Epithelial cell of proximal tubule (primary cell): ENCODE data around the gene SRGAP3. TPM values are rescaled to one million over a fixed set of nuclear protein-coding genes. Genes with fewer than 3 reads are reported as not detected.

Experiments used
- DNase-seq: peaks from one replicate; pipeline ENCODE4 v3.0.0-alpha.2; 2011; ENCODE audit warnings: low read depth
- H3K4me3 ChIP-seq: 2 replicates; pipeline ENCODE4 v1.5.1; 2011; ENCODE audit warnings: low read depth, mild to moderate bottlenecking, low read length
- total RNA-seq: library from RNA; depleted of rRNA; stranded (reverse); fragments of >200 nt; gene quantifications from 2 replicates; pipeline ENCODE4 v1.2.3, GENCODE V29; 2015
- TF ChIP-seq, protein P1 (sequence below): conservative IDR thresholded peaks from 2 replicates; pipeline ENCODE4 v1.5.1; 2012; ENCODE audit warnings: low read depth, mild to moderate bottlenecking, low read length

SRGAP3 gene
- total RNA-seq, 1 donor from 2014 or later = 3.4 TPM

DNA sequence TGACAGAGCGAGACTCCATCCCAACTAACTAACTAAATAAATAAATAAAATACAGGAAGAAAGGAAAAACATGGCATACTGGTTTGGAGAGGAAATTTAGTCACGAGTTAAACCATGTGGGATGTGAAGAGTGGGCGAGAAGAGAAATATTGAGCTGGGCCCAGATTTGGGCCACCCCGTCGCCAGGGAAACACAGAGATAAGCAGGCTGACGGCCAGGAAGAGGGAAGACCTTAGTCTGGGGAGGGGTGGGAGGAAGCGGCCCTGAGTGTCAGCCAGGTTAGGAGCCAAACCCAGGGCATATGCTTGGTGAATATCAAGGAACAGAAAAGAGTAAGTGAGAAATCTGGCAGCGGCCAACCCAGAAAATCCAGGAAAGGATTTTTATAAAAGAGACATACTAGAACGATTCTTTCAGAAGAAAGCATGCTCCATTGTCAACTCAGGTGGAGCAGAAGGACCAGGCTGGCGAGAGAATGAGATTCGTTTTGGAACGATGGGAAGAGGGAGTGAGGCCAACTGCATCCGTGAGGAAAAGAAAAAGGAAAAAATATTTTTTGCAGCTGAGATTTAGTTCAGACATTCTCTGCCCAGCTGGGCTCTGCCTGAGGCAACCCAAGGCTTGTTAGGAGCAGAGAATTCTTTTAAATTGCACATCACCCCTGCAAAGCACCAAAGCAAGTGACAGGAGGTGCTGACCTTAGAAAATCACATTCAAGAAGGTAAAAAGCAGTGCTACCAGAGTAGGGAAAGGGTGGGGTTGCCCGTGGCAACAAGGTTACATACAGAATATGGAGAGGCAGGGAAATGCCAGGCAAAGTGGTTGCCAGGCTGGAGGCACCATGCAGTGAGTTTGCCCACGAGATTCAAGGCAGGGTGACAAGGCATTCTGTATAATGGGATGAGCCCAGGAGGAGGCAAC lies 226.9 kb downstream of the SRGAP3 start:
- H3K4me3 ChIP-seq = no peak overlapping the region
- TF ChIP-seq, protein P1, sequence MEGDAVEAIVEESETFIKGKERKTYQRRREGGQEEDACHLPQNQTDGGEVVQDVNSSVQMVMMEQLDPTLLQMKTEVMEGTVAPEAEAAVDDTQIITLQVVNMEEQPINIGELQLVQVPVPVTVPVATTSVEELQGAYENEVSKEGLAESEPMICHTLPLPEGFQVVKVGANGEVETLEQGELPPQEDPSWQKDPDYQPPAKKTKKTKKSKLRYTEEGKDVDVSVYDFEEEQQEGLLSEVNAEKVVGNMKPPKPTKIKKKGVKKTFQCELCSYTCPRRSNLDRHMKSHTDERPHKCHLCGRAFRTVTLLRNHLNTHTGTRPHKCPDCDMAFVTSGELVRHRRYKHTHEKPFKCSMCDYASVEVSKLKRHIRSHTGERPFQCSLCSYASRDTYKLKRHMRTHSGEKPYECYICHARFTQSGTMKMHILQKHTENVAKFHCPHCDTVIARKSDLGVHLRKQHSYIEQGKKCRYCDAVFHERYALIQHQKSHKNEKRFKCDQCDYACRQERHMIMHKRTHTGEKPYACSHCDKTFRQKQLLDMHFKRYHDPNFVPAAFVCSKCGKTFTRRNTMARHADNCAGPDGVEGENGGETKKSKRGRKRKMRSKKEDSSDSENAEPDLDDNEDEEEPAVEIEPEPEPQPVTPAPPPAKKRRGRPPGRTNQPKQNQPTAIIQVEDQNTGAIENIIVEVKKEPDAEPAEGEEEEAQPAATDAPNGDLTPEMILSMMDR = no peak
- DNase-seq = no peak

DNA sequence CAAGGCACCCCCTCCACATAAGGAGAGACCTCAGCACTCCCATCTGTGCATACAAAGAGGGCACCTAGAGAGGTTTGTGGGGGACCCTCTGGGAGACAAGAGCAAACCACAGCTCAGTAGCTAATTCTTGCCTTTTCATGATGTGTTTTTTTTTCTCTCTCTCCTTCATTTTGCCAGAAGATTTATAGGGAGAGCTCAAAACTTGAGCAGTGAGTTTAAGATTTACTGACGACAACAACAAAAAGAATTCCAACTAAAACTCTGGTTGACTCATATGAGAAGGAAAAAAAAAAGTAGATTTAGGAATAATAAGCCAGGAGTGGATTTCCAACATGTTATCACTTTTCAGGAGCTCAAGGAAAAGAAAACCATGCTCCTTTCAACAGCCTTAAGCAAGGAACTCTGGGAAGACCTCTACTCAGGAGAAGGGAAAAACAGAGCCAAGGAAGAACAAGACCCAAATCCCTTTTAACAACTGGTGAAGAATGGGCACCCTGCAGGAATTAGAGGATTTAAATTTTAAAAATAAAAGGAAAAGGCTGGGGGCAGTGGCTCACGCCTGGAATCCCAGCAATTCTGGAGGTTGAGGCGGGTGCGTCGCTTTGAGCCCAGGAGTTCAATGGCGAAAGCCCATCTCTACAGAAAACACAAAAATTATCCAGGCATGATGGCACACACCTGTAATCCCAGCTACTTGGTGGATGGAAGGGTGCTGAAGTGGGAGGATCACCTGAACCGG lies 228.0 kb downstream of the SRGAP3 start:
- TF ChIP-seq, protein P1 = no peak
- no peak overlapping the region for H3K4me3 ChIP-seq
- no peak for DNase-seq

DNA sequence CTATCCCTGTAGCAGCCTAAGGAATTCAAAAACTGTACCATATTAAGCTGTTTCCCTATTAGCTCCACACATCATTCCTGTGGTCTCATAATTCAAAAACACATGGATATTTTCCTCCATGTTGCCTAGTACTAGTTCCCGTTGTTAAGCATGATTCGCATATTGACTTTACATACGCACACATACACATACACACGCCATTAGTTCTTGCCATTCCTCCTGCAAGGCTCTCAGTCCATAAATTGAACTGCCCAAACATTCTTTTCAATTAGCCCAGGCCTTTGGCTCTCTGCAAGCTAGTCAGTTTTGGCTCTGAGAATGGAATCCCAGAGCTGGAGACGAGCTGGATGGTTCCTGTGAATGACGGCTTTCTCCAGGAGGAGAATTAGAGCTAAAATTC lies 229.0 kb downstream of the SRGAP3 start:
- no peak for DNase-seq
- TF ChIP-seq, protein P1 = no peak
- no peak overlapping the region for H3K4me3 ChIP-seq

DNA sequence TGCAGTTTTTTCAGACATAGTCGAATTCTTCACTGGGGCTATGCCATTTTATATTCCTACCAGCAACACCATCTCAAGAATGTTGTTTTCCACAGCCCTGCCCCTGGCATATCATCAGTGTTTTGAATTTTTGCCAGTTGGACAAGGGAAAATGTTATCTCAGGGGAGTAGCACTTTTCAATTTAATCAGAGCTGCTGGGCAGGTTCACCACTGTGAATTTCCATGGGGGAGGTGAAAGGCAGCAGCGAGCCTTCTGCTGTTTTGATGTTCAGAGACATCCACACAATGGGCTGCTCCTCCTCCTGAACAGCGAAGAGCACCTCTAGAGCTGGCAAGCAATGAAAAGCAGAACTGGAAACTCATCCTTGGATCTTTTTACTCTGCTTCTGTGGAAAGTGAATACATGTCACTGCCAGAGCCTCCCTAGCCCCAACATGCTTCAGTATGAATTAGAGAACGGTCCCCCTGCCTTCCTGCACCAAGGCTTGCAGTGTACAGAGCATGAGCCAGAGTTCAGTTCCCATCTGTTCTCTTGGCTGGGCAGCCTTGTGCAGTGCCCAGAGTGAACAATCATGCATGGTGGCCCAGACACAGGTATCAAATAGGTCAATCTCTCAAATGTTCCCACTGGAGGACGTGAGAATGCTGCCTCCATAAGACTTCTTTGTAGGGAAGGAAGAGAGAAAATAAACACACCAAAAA lies 230.0 kb downstream of the SRGAP3 start:
- H3K4me3 ChIP-seq = no peak overlapping the region
- DNase-seq = no peak
- TF ChIP-seq, protein P1 = no peak

DNA sequence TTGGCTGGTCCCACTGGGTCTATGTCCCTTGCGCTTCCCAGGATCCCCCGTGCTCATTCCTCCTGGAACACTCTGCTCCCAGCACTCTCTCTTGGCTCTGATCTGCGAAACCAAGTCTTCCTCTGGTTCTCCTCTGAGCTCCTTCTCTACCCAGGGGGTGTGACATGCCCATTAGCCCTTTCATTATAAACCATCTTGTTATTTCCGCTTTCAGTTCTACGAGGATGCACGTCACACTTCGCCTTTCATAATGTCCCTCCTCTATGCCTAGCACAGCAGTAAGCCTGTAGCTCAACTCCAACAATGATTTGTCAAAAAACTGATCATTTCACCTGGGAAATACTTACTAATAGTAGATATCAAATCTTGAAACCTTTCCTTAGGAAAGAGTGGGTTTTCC lies 234.2 kb downstream of the SRGAP3 start:
- no peak overlapping the region for H3K4me3 ChIP-seq
- DNase-seq = no peak
- TF ChIP-seq, protein P1 = no peak

DNA sequence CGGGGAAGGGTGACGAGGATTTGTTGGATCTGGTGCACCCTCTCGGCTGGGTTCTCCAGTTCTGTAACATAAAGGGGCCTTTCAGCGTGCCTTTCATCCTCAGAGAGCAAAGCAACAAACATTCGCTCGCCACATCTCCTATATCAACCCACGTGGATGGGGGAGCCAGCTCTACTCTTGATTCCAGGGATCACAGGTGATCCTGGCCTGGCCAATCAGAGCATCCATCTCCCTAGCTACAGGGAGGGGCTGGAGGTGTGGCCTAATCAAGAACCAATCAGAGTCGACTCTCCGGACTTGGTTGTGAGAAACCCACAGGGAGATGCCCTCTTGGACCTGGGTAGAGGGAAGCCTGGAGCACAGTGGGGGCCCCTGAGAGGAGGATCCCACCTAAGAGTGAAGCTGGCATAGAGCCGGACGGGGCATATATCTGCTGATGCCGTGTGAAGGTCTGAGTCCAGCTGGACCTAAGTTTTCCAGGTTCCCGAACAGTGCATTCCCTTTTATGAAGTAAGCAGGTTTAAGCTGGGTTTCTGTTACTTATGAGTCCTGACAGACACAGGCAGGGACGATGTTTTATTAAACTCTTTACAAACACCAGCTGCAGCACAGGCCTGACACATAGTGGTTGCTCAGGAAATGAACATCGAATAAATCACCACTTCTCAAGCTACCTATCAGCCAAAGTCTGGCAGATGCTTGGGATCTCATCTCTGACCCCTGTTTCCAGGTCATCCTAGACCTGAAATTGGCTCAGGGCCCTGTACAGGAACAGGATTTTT lies 235.5 kb downstream of the SRGAP3 start:
- TF ChIP-seq, protein P1 = peak; percentile 19
- DNase-seq = no peak
- no peak overlapping the region for H3K4me3 ChIP-seq
